Upper lobe of left lung (tissue), 4 donors: ENCODE data around the gene CDH13.

Source experiments
- EP300 ChIP-seq, 4 donors: sonication (generic); formaldehyde crosslinking; IDR thresholded peaks; one replicate each; pipeline ENCODE4 v1.5.1; 2017; ENCODE audit warnings: antibody characterized with exemption in 4 of 4, control low read depth in 2 of 4
- TF ChIP-seq, protein P1 (sequence below), 6 experiments: fragments of 450-650 bp in 4 of 6; fragments of 200-600 bp in 2 of 6; sonication (generic) in 2 of 6; IDR thresholded peaks; one replicate each; pipeline ENCODE4 v1.5.1; 2016 to 2019; ENCODE audit warnings: antibody characterized with exemption in 6 of 6

GRCh38 chr16:83054283-83054682 lies 427.5 kb downstream of the CDH13 start:
- TF ChIP-seq, protein P1, sequence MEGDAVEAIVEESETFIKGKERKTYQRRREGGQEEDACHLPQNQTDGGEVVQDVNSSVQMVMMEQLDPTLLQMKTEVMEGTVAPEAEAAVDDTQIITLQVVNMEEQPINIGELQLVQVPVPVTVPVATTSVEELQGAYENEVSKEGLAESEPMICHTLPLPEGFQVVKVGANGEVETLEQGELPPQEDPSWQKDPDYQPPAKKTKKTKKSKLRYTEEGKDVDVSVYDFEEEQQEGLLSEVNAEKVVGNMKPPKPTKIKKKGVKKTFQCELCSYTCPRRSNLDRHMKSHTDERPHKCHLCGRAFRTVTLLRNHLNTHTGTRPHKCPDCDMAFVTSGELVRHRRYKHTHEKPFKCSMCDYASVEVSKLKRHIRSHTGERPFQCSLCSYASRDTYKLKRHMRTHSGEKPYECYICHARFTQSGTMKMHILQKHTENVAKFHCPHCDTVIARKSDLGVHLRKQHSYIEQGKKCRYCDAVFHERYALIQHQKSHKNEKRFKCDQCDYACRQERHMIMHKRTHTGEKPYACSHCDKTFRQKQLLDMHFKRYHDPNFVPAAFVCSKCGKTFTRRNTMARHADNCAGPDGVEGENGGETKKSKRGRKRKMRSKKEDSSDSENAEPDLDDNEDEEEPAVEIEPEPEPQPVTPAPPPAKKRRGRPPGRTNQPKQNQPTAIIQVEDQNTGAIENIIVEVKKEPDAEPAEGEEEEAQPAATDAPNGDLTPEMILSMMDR (IDR thresholded peaks at IDR 0.05) = no peak
- no peak for TF ChIP-seq EP300 (IDR thresholded peaks at IDR 0.05)
